ENCODE data around the gene USP24. TPM values are rescaled to one million over a fixed set of nuclear protein-coding genes. Genes with fewer than 3 reads are reported as not detected.

The USP24 gene
- total and polyA plus RNA-seq, 2 donors (not counting 1 experiment from before 2014, with no cell fraction given): 18.9 to 152 TPM

GRCh38 chr1:55209247-55209646, 5.9 kb downstream of the USP24 start:
- peaks cover 0 to 5% of the 10 kb centered on the region in 2 experiments for H3K36me3 ChIP-seq (replicated peaks in 1 of 2; ENCODE audit: control extremely low read depth in 1 of 2, control insufficient read depth in 1 of 2, extremely low read depth in 1 of 2, insufficient read depth in 2 of 2, low read length in 1 of 2)
- Mint-ChIP-seq H3K9me3 (ENCODE audit: insufficient read depth) (no peaks in the 10 kb centered on the region), H3K4me1 (peaks cover 75% of the 10 kb centered on the region), H3K4me3 (peak overlapping the region; percentile 52), H3K27me3 (no peaks in the 10 kb centered on the region), H3K27ac (peak overlapping the region; percentile 4)
- H3K4me3 ChIP-seq (ENCODE audit: control extremely low read depth in 1 of 5, extremely low read depth in 1 of 5, insufficient read depth in 1 of 5, low read depth in 2 of 5, low read length in 4 of 5): no peak overlapping the region
- ATAC-seq (ENCODE audit: low read depth): no peak
- H2AFZ ChIP-seq (ENCODE audit: insufficient read depth, low read depth, low read length, poor library complexity, severe bottlenecking): no peak overlapping the region
- intact Hi-C loops (cut with micrococcal nuclease): no loop called here
- H3K79me2 ChIP-seq (ENCODE audit: control insufficient read depth, insufficient read depth, low read length): peaks cover 97% of the 10 kb centered on the region
- peak; percentile 33 for DNase-seq
- peaks cover 42% of the 10 kb centered on the region for H4K20me1 ChIP-seq (ENCODE audit: control insufficient read depth, insufficient read depth, low read length, poor library complexity, severe bottlenecking)
- ChIA-PET CTCF (interaction anchor here (1.0 to 7.7 kb wide), 11 partner anchors 10 to 74 kb away, joined by 3 to 111 read pairs (median 3); no protein-coding TSS in a partner anchor), POLR2A (interaction anchor here (0.8 to 1.2 kb wide), 2 partner anchors 48 to 68 kb away, joined by 3 to 5 read pairs; no protein-coding TSS in a partner anchor)
- peaks cover 43 to 57% of the 10 kb centered on the region in 2 donors for H3K4me1 ChIP-seq (ENCODE audit: control insufficient read depth in 2 of 2, insufficient read depth in 2 of 2, low read length in 2 of 2)
- no peaks in the 10 kb centered on the region for H3K27me3 ChIP-seq (replicated peaks in 1 of 4; ENCODE audit: control extremely low read depth in 1 of 4, control insufficient read depth in 3 of 4, insufficient read depth in 4 of 4, low read length in 3 of 4)
- H3K27ac ChIP-seq (ENCODE audit: low read length in 2 of 2): peak overlapping the region in 1 of 2 donors; percentile 20
- H3K9me3 ChIP-seq (ENCODE audit: control extremely low read depth in 1 of 3, control insufficient read depth in 2 of 3, insufficient read depth in 1 of 3, low read length in 2 of 3): no peaks in the 10 kb centered on the region
- H3K4me2 ChIP-seq (replicated peaks; ENCODE audit: low read depth, low read length, poor library complexity, severe bottlenecking): peak overlapping the region; percentile 22
- no peak overlapping the region for H3K9ac ChIP-seq (ENCODE audit: low read length)
- TF ChIP-seq EZH2 (IDR thresholded peaks at IDR 0.05; ENCODE audit: borderline replicate concordance, insufficient read depth, low read depth, low read length, poor library complexity, severe bottlenecking) (no peak), CTCF (IDR thresholded peaks at IDR 0.05) (no peak)
- no CpG with 5 or more reads among the region's 2 CpGs for WGBS (ENCODE audit: insufficient coverage)

- Histone ChIP-seq H2AFZ (ENCODE audit: insufficient read depth, low read depth, low read length, poor library complexity, severe bottlenecking) (no peak overlapping the region), H3K9ac (ENCODE audit: low read length) (no peak overlapping the region), H4K20me1 (ENCODE audit: control insufficient read depth, insufficient read depth, low read length, poor library complexity, severe bottlenecking) (peaks cover 59% of the 10 kb centered on the region), H3K27ac (ENCODE audit: low read length in 2 of 2) (no peak overlapping the region), H3K9me3 (ENCODE audit: control extremely low read depth in 1 of 3, control insufficient read depth in 2 of 3, insufficient read depth in 1 of 3, low read length in 2 of 3) (no peaks in the 10 kb centered on the region), H3K27me3 (replicated peaks in 1 of 4; ENCODE audit: control extremely low read depth in 1 of 4, control insufficient read depth in 3 of 4, insufficient read depth in 4 of 4, low read length in 3 of 4) (no peaks in the 10 kb centered on the region), H3K4me1 (ENCODE audit: control insufficient read depth in 2 of 2, insufficient read depth in 2 of 2, low read length in 2 of 2) (peaks cover 15 to 38% of the 10 kb centered on the region in 2 donors), H3K4me2 (replicated peaks; ENCODE audit: low read depth, low read length, poor library complexity, severe bottlenecking) (no peak overlapping the region), H3K36me3 (replicated peaks in 1 of 2; ENCODE audit: control extremely low read depth in 1 of 2, control insufficient read depth in 1 of 2, extremely low read depth in 1 of 2, insufficient read depth in 2 of 2, low read length in 1 of 2) (peaks cover 0 to 10% of the 10 kb centered on the region in 2 experiments), H3K79me2 (ENCODE audit: control insufficient read depth, insufficient read depth, low read length) (peaks cover 100% of the 10 kb centered on the region), H3K4me3 (ENCODE audit: control extremely low read depth in 1 of 5, extremely low read depth in 1 of 5, insufficient read depth in 1 of 5, low read depth in 2 of 5, low read length in 4 of 5) (no peak overlapping the region)
- no peak for DNase-seq
- ATAC-seq (ENCODE audit: low read depth): no peak
- H3K9me3 Mint-ChIP-seq (ENCODE audit: insufficient read depth): no peaks in the 10 kb centered on the region
- intact Hi-C loops (cut with micrococcal nuclease): no loop called here
- H3K27ac Mint-ChIP-seq: no peak overlapping the region
- ChIA-PET CTCF (interaction anchor here (0.7 to 2.6 kb wide), 4 partner anchors 29 to 71 kb away, joined by 3 to 10 read pairs (median 4); no protein-coding TSS in a partner anchor), POLR2A (interaction anchor here (0.7 kb wide), 1 partner anchor 23 kb away, joined by 4 read pairs; no protein-coding TSS in a partner anchor)
- H3K27me3 Mint-ChIP-seq: no peaks in the 10 kb centered on the region
- WGBS (ENCODE audit: insufficient coverage): 100% methylated on average over 2 of the region's 2 CpGs
- H3K4me1 Mint-ChIP-seq: peaks cover 65% of the 10 kb centered on the region
- H3K4me3 Mint-ChIP-seq: no peak overlapping the region
- TF ChIP-seq EZH2 (IDR thresholded peaks at IDR 0.05; ENCODE audit: borderline replicate concordance, insufficient read depth, low read depth, low read length, poor library complexity, severe bottlenecking): no peak
Measured at GRCh38 chr1:55206210-55206609, 9.0 kb downstream of the USP24 start.

Measured in B cell (primary cell).